Hepatocyte (in vitro differentiated cells): ENCODE measurements around the gene EHBP1L1. TPM values are rescaled to one million over a fixed set of nuclear protein-coding genes. Genes with fewer than 3 reads are reported as not detected.

Experiments
- DNase-seq: peaks from one replicate; pipeline ENCODE4 v3.0.0-alpha.2; 2016; ENCODE audit warnings: low spot score
- H2AFZ ChIP-seq: fragments of 200-600 bp; sonication (generic); 2 replicates; pipeline ENCODE4 v1.6.0; 2016; ENCODE audit warnings: antibody characterized with exemption, mild to moderate bottlenecking
- H3K27ac ChIP-seq: fragments of 200-600 bp; sonication (generic); 2 replicates; pipeline ENCODE4 v1.5.1; 2016; ENCODE audit warnings: mild to moderate bottlenecking
- H3K27me3 ChIP-seq: fragments of 200-600 bp; sonication (generic); 2 replicates; pipeline ENCODE4 v1.6.1; 2016
- H3K36me3 ChIP-seq: fragments of 200-600 bp; sonication (generic); replicated peaks from 2 replicates; pipeline ENCODE4 v1.5.1; 2016; ENCODE audit warnings: low read depth; ENCODE audit not compliant: insufficient read depth
- H3K4me1 ChIP-seq: fragments of 200-600 bp; sonication (generic); 2 replicates; pipeline ENCODE4 v1.5.1; 2016; ENCODE audit warnings: mild to moderate bottlenecking, moderate library complexity; ENCODE audit not compliant: insufficient read depth
- H3K4me2 ChIP-seq: fragments of 200-600 bp; sonication (generic); 2 replicates; pipeline ENCODE4 v1.6.0; 2016
- H3K4me3 ChIP-seq: fragments of 200-600 bp; sonication (generic); 2 replicates; pipeline ENCODE4 v1.5.1; 2016; ENCODE audit warnings: mild to moderate bottlenecking
- H3K79me2 ChIP-seq: fragments of 200-600 bp; sonication (generic); 2 replicates; pipeline ENCODE4 v1.6.0; 2017; ENCODE audit warnings: mild to moderate bottlenecking
- H3K9me2 ChIP-seq: fragments of 200-600 bp; sonication (generic); replicated peaks from 2 replicates; pipeline ENCODE4 v1.6.0; 2017; ENCODE audit warnings: mild to moderate bottlenecking; ENCODE audit not compliant: insufficient read depth
- H3K9me3 ChIP-seq: fragments of 200-600 bp; sonication (generic); 2 replicates; pipeline ENCODE4 v1.5.1; 2016; ENCODE audit warnings: low read depth, mild to moderate bottlenecking
- H4K20me1 ChIP-seq: fragments of 200-600 bp; sonication (generic); 2 replicates; pipeline ENCODE4 v1.6.0; 2016; ENCODE audit warnings: mild to moderate bottlenecking; ENCODE audit not compliant: insufficient read depth, poor library complexity, severe bottlenecking
- CTCF ChIP-seq: fragments of 200-600 bp; sonication (generic); IDR thresholded peaks from 2 replicates; pipeline ENCODE4 v1.5.1; 2016; ENCODE audit warnings: antibody characterized with exemption, mild to moderate bottlenecking; ENCODE audit not compliant: poor library complexity
- EZH2 ChIP-seq: fragments of 200-600 bp; sonication (generic); IDR thresholded peaks from 2 replicates; pipeline ENCODE4 v1.6.1; 2016; ENCODE audit warnings: antibody characterized with exemption, mild to moderate bottlenecking, borderline replicate concordance
- EZH2phosphoT487 ChIP-seq: fragments of 200-600 bp; sonication (generic); IDR thresholded peaks from one replicate; pipeline ENCODE4 v1.6.1; 2018; ENCODE audit warnings: antibody characterized with exemption, mild to moderate bottlenecking, low read depth, moderate library complexity; ENCODE audit not compliant: unreplicated experiment, severe bottlenecking
- WGBS: methylation state at CpG from one replicate; pipeline ENCODE4 v1.1.6; 2016; ENCODE audit warnings: low lambda C conversion rate; ENCODE audit errors: missing lambda C conversion rate; 5-methylcytosine and 5-hydroxymethylcytosine counted together
- polyA plus RNA-seq: library from polyadenylated mRNA; unstranded; fragments of >200 nt; fragmentation: Nextera tagmentation; extraction: Ambion mirVana; gene quantifications from 2 replicates; pipeline ENCODE4 v1.2.1, GENCODE V29; 2016
- total RNA-seq: library from RNA; depleted of rRNA; stranded (reverse); fragments of >200 nt; gene quantifications from 2 replicates; pipeline ENCODE4 v1.2.3, GENCODE V29; 2014

Gene EHBP1L1
- total and polyA plus RNA-seq, 2 experiments from 2014 or later: 12.5 to 20.9 TPM

- no peak for DNase-seq
- H3K27ac ChIP-seq: no peak overlapping the region
- no peak overlapping the region for H3K4me2 ChIP-seq
- 98% methylated on average over 8 of the region's 11 CpGs for WGBS
- no peaks in the 10 kb centered on the region for H3K9me2 ChIP-seq
- H3K4me3 ChIP-seq: no peak overlapping the region
- no peaks in the 10 kb centered on the region for H3K4me1 ChIP-seq
- TF ChIP-seq EZH2phosphoT487 (no peak), CTCF (no peak), EZH2 (no peak)
- H3K79me2 ChIP-seq: no peaks in the 10 kb centered on the region
- no peak overlapping the region for H2AFZ ChIP-seq
- no peaks in the 10 kb centered on the region for H3K36me3 ChIP-seq
- no peaks in the 10 kb centered on the region for H3K9me3 ChIP-seq
- no peaks in the 10 kb centered on the region for H4K20me1 ChIP-seq
- H3K27me3 ChIP-seq: no peaks in the 10 kb centered on the region
Observed at GRCh38 chr11:65634440-65634839, 58.6 kb downstream of the EHBP1L1 start.

- Histone ChIP-seq H4K20me1 (no peaks in the 10 kb centered on the region), H3K79me2 (no peaks in the 10 kb centered on the region), H3K9me3 (no peaks in the 10 kb centered on the region), H3K9me2 (no peaks in the 10 kb centered on the region), H3K27me3 (no peaks in the 10 kb centered on the region), H3K4me3 (no peak overlapping the region), H3K27ac (no peak overlapping the region), H2AFZ (no peak overlapping the region), H3K4me1 (no peaks in the 10 kb centered on the region), H3K36me3 (no peaks in the 10 kb centered on the region), H3K4me2 (no peak overlapping the region)
- no peak for DNase-seq
- TF ChIP-seq EZH2: no peak
- TF ChIP-seq CTCF: no peak
- no peak for TF ChIP-seq EZH2phosphoT487
- WGBS: 96% methylated on average over 37 of the region's 46 CpGs
Observed at GRCh38 chr11:65634905-65635731, 59.3 kb downstream of the EHBP1L1 start.

GRCh38 chr11:65636108-65637031, 60.5 kb downstream of the EHBP1L1 start:
- Histone ChIP-seq H3K27ac (no peak overlapping the region), H3K9me3 (no peaks in the 10 kb centered on the region), H3K4me1 (no peaks in the 10 kb centered on the region), H3K4me3 (no peak overlapping the region), H4K20me1 (no peaks in the 10 kb centered on the region), H3K4me2 (no peak overlapping the region), H3K36me3 (no peaks in the 10 kb centered on the region), H3K27me3 (no peaks in the 10 kb centered on the region), H3K79me2 (no peaks in the 10 kb centered on the region), H2AFZ (no peak overlapping the region), H3K9me2 (no peaks in the 10 kb centered on the region)
- no peak for DNase-seq
- TF ChIP-seq CTCF (no peak), EZH2phosphoT487 (no peak), EZH2 (no peak)
- WGBS: 94% methylated on average over 24 of the region's 28 CpGs
